ENCODE data around the gene OR52N2. TPM values are rescaled to one million over a fixed set of nuclear protein-coding genes. Genes with fewer than 3 reads are reported as not detected.

Gene OR52N2
- total RNA-seq, 5 donors from 2014 or later (not counting 1 experiment from before 2014, with no cell fraction given), result not detected

DNA sequence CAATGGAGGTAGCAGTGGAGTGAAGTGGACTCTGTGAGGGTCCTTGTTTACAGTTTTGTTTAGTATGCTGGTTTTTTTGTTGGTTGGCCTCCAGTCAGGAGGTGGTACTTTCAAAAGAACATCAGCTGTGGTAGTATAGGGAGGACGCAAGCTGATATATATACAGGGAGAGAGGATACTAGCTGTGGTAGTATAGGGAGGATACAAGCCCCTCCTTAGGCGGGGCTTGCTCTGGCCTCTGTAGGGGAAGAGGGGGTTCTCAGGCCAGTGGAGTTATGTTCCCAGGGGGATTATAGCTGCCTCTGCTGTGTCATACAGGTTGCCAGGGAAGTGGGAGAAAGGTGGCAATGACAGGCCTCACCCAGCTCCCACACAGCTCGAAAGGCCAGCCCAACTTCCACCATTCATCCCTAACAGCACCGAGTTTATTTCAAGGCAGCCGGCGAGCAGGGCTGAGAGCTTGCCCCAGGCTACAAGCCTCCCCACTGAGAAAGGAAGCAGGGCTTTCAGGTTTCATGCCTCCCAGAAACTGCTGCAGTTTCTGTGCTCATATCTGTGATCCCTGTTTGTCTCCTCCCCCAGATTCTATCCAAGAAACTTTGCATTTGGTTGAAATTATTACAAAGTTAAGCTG, 22.6 kb downstream of the OR52N2 start:
- POLR2A ChIA-PET, result no interaction called here
- 96% methylated on average over 4 of the region's 6 CpGs for WGBS (ENCODE audit: insufficient coverage)
- CTCF ChIA-PET, result no interaction called here
- Mint-ChIP-seq H3K27ac (no peak overlapping the region), H3K4me3 (no peak overlapping the region), H3K36me3 (no peaks in the 10 kb centered on the region), H3K4me1 (no peaks in the 10 kb centered on the region), H3K27me3 (peaks cover 12 to 18% of the 10 kb centered on the region in 2 donors), H3K9me3 (no peaks in the 10 kb centered on the region)
- H3K27me3 ChIP-seq (replicated peaks in 1 of 2; ENCODE audit: control insufficient read depth in 2 of 2, extremely low read depth in 1 of 2, insufficient read depth in 2 of 2, low read length in 1 of 2), result peaks cover 0 to 13% of the 10 kb centered on the region in 2 experiments
- H3K4me3 ChIP-seq (ENCODE audit: control insufficient read depth in 1 of 2, extremely low read depth in 1 of 2, low read length in 1 of 2), result no peak overlapping the region
- H3K9me3 ChIP-seq, result no peaks in the 10 kb centered on the region
- no peak for ATAC-seq (replicated peaks in 1 of 4)
- no peaks in the 10 kb centered on the region for H3K36me3 ChIP-seq (ENCODE audit: control insufficient read depth in 2 of 2, extremely low read depth in 1 of 2, insufficient read depth in 1 of 2, low read length in 1 of 2)
- no peak for DNase-seq
- no peaks in the 10 kb centered on the region for H3K4me1 ChIP-seq (ENCODE audit: control insufficient read depth in 1 of 2, extremely low read depth in 1 of 2, insufficient read depth in 2 of 2, low read length in 2 of 2)
- no peak overlapping the region for H3K27ac ChIP-seq (ENCODE audit: low read length)

GRCh38 chr11:5833446-5833845, 24.7 kb downstream of the OR52N2 start:
- Histone ChIP-seq H3K9me3 (no peaks in the 10 kb centered on the region), H3K27me3 (replicated peaks in 1 of 2; ENCODE audit: control insufficient read depth in 2 of 2, extremely low read depth in 1 of 2, insufficient read depth in 2 of 2, low read length in 1 of 2) (peaks cover 0 to 8% of the 10 kb centered on the region in 2 experiments), H3K4me3 (ENCODE audit: control insufficient read depth in 1 of 2, extremely low read depth in 1 of 2, low read length in 1 of 2) (no peak overlapping the region), H3K4me1 (ENCODE audit: control insufficient read depth in 1 of 2, extremely low read depth in 1 of 2, insufficient read depth in 2 of 2, low read length in 2 of 2) (no peaks in the 10 kb centered on the region), H3K27ac (ENCODE audit: low read length) (no peak overlapping the region), H3K36me3 (ENCODE audit: control insufficient read depth in 2 of 2, extremely low read depth in 1 of 2, insufficient read depth in 1 of 2, low read length in 1 of 2) (no peaks in the 10 kb centered on the region)
- WGBS (ENCODE audit: insufficient coverage), result no CpG with 5 or more reads among the region's 2 CpGs
- no peaks in the 10 kb centered on the region for H3K9me3 Mint-ChIP-seq
- ChIA-PET CTCF (interaction anchor here in 1 of 2 donors (0.7 kb wide), 1 partner anchor 155 kb away, joined by 3 read pairs; no protein-coding TSS in a partner anchor), POLR2A (no interaction called here)
- no peaks in the 10 kb centered on the region for H3K36me3 Mint-ChIP-seq
- ATAC-seq (replicated peaks in 1 of 4) (no peak), DNase-seq (no peak)
- no peaks in the 10 kb centered on the region for H3K4me1 Mint-ChIP-seq
- H3K27ac Mint-ChIP-seq, result no peak overlapping the region
- H3K27me3 Mint-ChIP-seq, result peaks cover 9 to 24% of the 10 kb centered on the region in 2 donors
- H3K4me3 Mint-ChIP-seq, result no peak overlapping the region

DNA sequence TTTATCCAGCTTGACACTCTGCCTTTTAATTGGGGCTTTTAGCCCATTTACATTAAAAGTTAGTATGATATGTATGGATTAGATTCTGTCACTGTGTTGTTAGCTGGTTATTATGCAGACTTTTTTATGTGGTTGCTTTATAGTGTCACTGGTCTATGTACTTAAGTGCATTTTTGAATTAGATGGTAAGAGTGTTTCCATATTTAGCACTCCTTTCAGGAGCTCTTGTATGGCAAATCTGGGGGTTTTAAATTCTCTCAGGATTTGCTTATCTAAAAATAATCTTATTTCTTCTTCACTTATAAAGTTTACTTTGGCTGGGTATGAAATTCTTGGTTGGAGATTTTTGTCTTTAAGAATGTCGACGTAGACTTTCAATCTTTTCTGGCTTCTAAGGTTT, 29.0 kb downstream of the OR52N2 start:
- no peak for ATAC-seq (replicated peaks in 1 of 4)
- H3K27ac ChIP-seq (ENCODE audit: low read length), result no peak overlapping the region
- CTCF ChIA-PET, result interaction anchor here in 1 of 2 donors (0.5 kb wide), 1 partner anchor 205 kb away, joined by 6 read pairs; no protein-coding TSS in a partner anchor

DNA sequence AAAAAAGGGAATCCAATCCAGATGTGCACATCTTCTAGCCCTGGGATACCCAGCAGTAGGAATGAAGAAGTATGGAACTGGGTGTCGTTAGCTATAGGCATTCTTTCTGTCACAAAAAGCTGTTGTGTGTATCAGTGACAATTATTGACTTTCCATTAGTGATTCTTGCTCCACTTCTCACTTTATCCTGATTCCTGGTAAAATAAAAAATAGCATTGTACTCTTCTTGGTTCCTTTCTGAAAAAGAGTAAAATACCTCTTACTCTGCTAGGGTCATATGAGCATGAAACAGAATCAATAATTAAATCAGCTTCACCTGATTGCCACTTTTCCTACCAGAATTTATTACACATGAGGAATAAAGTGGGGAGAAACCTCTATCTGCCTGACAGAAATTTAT, 33.1 kb downstream of the OR52N2 start, which contains the start of gene OR52E6:
OR52E6 (minus strand) TSS at position 101 of the 400 bp plus-strand sequence; CDS start at position 101, 0 bp downstream.
- Histone ChIP-seq H3K36me3 (ENCODE audit: control insufficient read depth in 2 of 2, extremely low read depth in 1 of 2, insufficient read depth in 1 of 2, low read length in 1 of 2) (no peaks in the 10 kb centered on the region), H3K27me3 (replicated peaks in 1 of 2; ENCODE audit: control insufficient read depth in 2 of 2, extremely low read depth in 1 of 2, insufficient read depth in 2 of 2, low read length in 1 of 2) (peaks cover 0 to 5% of the 10 kb centered on the region in 2 experiments), H3K9me3 (no peaks in the 10 kb centered on the region), H3K4me3 (ENCODE audit: control insufficient read depth in 1 of 2, extremely low read depth in 1 of 2, low read length in 1 of 2) (no peak within 1 kb of the TSS), H3K27ac (ENCODE audit: low read length) (no peak within 1 kb of the TSS), H3K4me1 (ENCODE audit: control insufficient read depth in 1 of 2, extremely low read depth in 1 of 2, insufficient read depth in 2 of 2, low read length in 2 of 2) (no peaks in the 10 kb centered on the region)
- ChIA-PET POLR2A (no interaction called here), CTCF (no interaction called here)
- WGBS (ENCODE audit: insufficient coverage), result no CpG with 5 or more reads among the region's 1 CpG
- H3K4me1 Mint-ChIP-seq, result no peaks in the 10 kb centered on the region
- H3K36me3 Mint-ChIP-seq, result no peaks in the 10 kb centered on the region
- no peak within 1 kb of the TSS for H3K27ac Mint-ChIP-seq
- H3K27me3 Mint-ChIP-seq, result peaks cover 24 to 26% of the 10 kb centered on the region in 2 donors
- no peak for DNase-seq
- no peaks in the 10 kb centered on the region for H3K9me3 Mint-ChIP-seq
- ATAC-seq (replicated peaks in 1 of 4), result no peak
- no peak within 1 kb of the TSS for H3K4me3 Mint-ChIP-seq

More for the DNA sequence above, 29.0 kb downstream of the OR52N2 start:
- no peaks in the 10 kb centered on the region for H3K4me1 Mint-ChIP-seq
- peaks cover 24 to 31% of the 10 kb centered on the region in 2 donors for H3K27me3 Mint-ChIP-seq
- POLR2A ChIA-PET, result no interaction called here
- DNase-seq, result no peak
- no peaks in the 10 kb centered on the region for H3K36me3 ChIP-seq (ENCODE audit: control insufficient read depth in 2 of 2, extremely low read depth in 1 of 2, insufficient read depth in 1 of 2, low read length in 1 of 2)
- no peak overlapping the region for H3K4me3 Mint-ChIP-seq
- no peaks in the 10 kb centered on the region for H3K4me1 ChIP-seq (ENCODE audit: control insufficient read depth in 1 of 2, extremely low read depth in 1 of 2, insufficient read depth in 2 of 2, low read length in 2 of 2)
- peaks cover 0 to 5% of the 10 kb centered on the region in 2 experiments for H3K27me3 ChIP-seq (replicated peaks in 1 of 2; ENCODE audit: control insufficient read depth in 2 of 2, extremely low read depth in 1 of 2, insufficient read depth in 2 of 2, low read length in 1 of 2)
- no peaks in the 10 kb centered on the region for H3K9me3 ChIP-seq
- WGBS (ENCODE audit: insufficient coverage), result no CpG with 5 or more reads among the region's 2 CpGs
- H3K27ac Mint-ChIP-seq, result no peak overlapping the region
- no peaks in the 10 kb centered on the region for H3K9me3 Mint-ChIP-seq
- no peak overlapping the region for H3K4me3 ChIP-seq (ENCODE audit: control insufficient read depth in 1 of 2, extremely low read depth in 1 of 2, low read length in 1 of 2)
- no peaks in the 10 kb centered on the region for H3K36me3 Mint-ChIP-seq

DNA sequence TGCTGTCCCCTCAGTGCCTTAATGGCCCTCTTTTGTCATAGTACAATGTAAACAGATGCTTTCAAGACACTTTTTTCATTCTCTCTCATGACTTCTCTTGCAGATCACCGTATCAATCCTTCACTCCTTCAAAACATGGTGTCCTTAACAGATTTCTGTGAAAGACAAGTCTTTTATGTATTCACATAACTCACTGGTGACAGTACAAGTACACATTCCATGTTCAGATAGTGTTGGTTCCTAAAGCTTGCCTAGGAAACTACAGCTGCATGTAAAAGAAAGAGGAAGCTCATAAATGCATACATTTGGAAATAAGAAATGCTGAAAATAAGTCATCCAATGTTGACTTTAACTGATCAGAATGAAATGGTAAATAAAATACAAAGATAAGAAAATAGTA, 38.0 kb downstream of the OR52N2 start:
- H3K4me1 Mint-ChIP-seq, result no peaks in the 10 kb centered on the region
- no peaks in the 10 kb centered on the region for H3K36me3 Mint-ChIP-seq
- no peak overlapping the region for H3K4me3 Mint-ChIP-seq
- Histone ChIP-seq H3K36me3 (ENCODE audit: control insufficient read depth in 2 of 2, extremely low read depth in 1 of 2, insufficient read depth in 1 of 2, low read length in 1 of 2) (no peaks in the 10 kb centered on the region), H3K4me3 (ENCODE audit: control insufficient read depth in 1 of 2, extremely low read depth in 1 of 2, low read length in 1 of 2) (no peak overlapping the region), H3K9me3 (no peaks in the 10 kb centered on the region), H3K4me1 (ENCODE audit: control insufficient read depth in 1 of 2, extremely low read depth in 1 of 2, insufficient read depth in 2 of 2, low read length in 2 of 2) (no peaks in the 10 kb centered on the region), H3K27ac (ENCODE audit: low read length) (no peak overlapping the region), H3K27me3 (replicated peaks in 1 of 2; ENCODE audit: control insufficient read depth in 2 of 2, extremely low read depth in 1 of 2, insufficient read depth in 2 of 2, low read length in 1 of 2) (no peaks in the 10 kb centered on the region)
- whole genome bisulfite sequencing (ENCODE audit: insufficient coverage), result 55% methylated on average over 1 of the region's 1 CpG
- DNase-seq (no peak), ATAC-seq (replicated peaks in 1 of 4) (no peak)
- ChIA-PET POLR2A (no interaction called here), CTCF (no interaction called here)
- H3K27me3 Mint-ChIP-seq, result peaks cover 0 to 3% of the 10 kb centered on the region in 2 donors
- H3K9me3 Mint-ChIP-seq, result no peaks in the 10 kb centered on the region
- H3K27ac Mint-ChIP-seq, result no peak overlapping the region

GRCh38 chr11:5847711-5848110, 39.0 kb downstream of the OR52N2 start:
- H3K27me3 ChIP-seq (replicated peaks in 1 of 2; ENCODE audit: control insufficient read depth in 2 of 2, extremely low read depth in 1 of 2, insufficient read depth in 2 of 2, low read length in 1 of 2), result no peaks in the 10 kb centered on the region
- H3K36me3 Mint-ChIP-seq, result no peaks in the 10 kb centered on the region
- no peaks in the 10 kb centered on the region for H3K9me3 ChIP-seq
- no peak overlapping the region for H3K27ac Mint-ChIP-seq
- no peaks in the 10 kb centered on the region for H3K36me3 ChIP-seq (ENCODE audit: control insufficient read depth in 2 of 2, extremely low read depth in 1 of 2, insufficient read depth in 1 of 2, low read length in 1 of 2)
- ChIA-PET CTCF (no interaction called here), POLR2A (no interaction called here)
- H3K27ac ChIP-seq (ENCODE audit: low read length), result no peak overlapping the region
- H3K4me1 Mint-ChIP-seq, result no peaks in the 10 kb centered on the region
- H3K9me3 Mint-ChIP-seq, result no peaks in the 10 kb centered on the region
- H3K4me3 ChIP-seq (ENCODE audit: control insufficient read depth in 1 of 2, extremely low read depth in 1 of 2, low read length in 1 of 2), result no peak overlapping the region
- H3K4me3 Mint-ChIP-seq, result no peak overlapping the region
- no peaks in the 10 kb centered on the region for H3K4me1 ChIP-seq (ENCODE audit: control insufficient read depth in 1 of 2, extremely low read depth in 1 of 2, insufficient read depth in 2 of 2, low read length in 2 of 2)
- ATAC-seq (replicated peaks in 1 of 4), result no peak
- peaks cover 4 to 6% of the 10 kb centered on the region in 2 donors for H3K27me3 Mint-ChIP-seq
- no peak for DNase-seq
